HEK293 (cell line): Measurements from ENCODE around the gene ARID1A.

Experiments used
- CTCF ChIA-PET: fragments of 350-600 bp; formaldehyde crosslinking; extraction: SDS; loops from one replicate; lab custom pipeline; 2021; ENCODE audit warnings: antibody characterized with exemption; lab: Yijun Ruan, JAX
- POLR2A ChIA-PET: fragments of 300-600 bp; formaldehyde crosslinking; extraction: SDS; loops from one replicate; lab custom pipeline; 2020; ENCODE audit warnings: antibody characterized with exemption, inconsistent platforms; lab: Yijun Ruan, JAX
- H3K27ac ChIP-seq: fragments of 200-500 bp; sonication (Bioruptor generic); 2 replicates; pipeline ENCODE4 v1.5.1; 2014; ENCODE audit warnings: low read depth, low read length, control low read depth, inconsistent platforms; ENCODE audit errors: extremely low read depth
- H3K36me3 ChIP-seq, 2 experiments: fragments of 200-500 bp in 1 of 2; sonication (Bioruptor generic) in 1 of 2; 1 replicate in 1 of 2; 2 replicates in 1 of 2; pipeline ENCODE4 v1.5.1; 2014 to 2017; ENCODE audit warnings: inconsistent platforms in 2 of 2, low read length in 2 of 2; ENCODE audit not compliant: control insufficient read depth in 2 of 2, insufficient read depth in 1 of 2
- H3K4me1 ChIP-seq: fragments of 200-500 bp; sonication (Bioruptor generic); 2 replicates; pipeline ENCODE4 v1.5.1; 2014; ENCODE audit warnings: mild to moderate bottlenecking, low read length, inconsistent platforms; ENCODE audit not compliant: control insufficient read depth, insufficient read depth
- H3K4me3 ChIP-seq: 2 replicates; pipeline ENCODE4 v1.5.1; 2011; ENCODE audit warnings: low read depth, mild to moderate bottlenecking, control low read depth, low read length, moderate library complexity
- H3K9me3 ChIP-seq: fragments of 200-500 bp; sonication (Bioruptor generic); 2 replicates; pipeline ENCODE4 v1.5.1; 2014; ENCODE audit warnings: low read depth, low read length, inconsistent platforms; ENCODE audit not compliant: control insufficient read depth, insufficient read depth
- GLIS2 ChIP-seq: fragments of 450-650 bp; formaldehyde crosslinking; IDR thresholded peaks from 2 replicates; pipeline ENCODE4 v1.5.1; 2016; ENCODE audit warnings: missing biosample characterization, missing genetic modification characterization
- KLF17 ChIP-seq: fragments of 450-650 bp; formaldehyde crosslinking; IDR thresholded peaks from 2 replicates; pipeline ENCODE4 v1.5.1; 2016; ENCODE audit warnings: missing biosample characterization, missing genetic modification characterization
- KLF8 ChIP-seq: fragments of 450-650 bp; formaldehyde crosslinking; IDR thresholded peaks from 2 replicates; pipeline ENCODE4 v1.5.1; 2016; ENCODE audit warnings: missing biosample characterization, missing genetic modification characterization
- KLF9 ChIP-seq: fragments of 450-650 bp; formaldehyde crosslinking; IDR thresholded peaks from 2 replicates; pipeline ENCODE4 v1.5.1; 2016; ENCODE audit warnings: missing biosample characterization, missing genetic modification characterization, low read depth
- OVOL3 ChIP-seq: fragments of 450-650 bp; formaldehyde crosslinking; IDR thresholded peaks from 2 replicates; pipeline ENCODE4 v1.5.1; 2016; ENCODE audit warnings: missing biosample characterization, missing genetic modification characterization
- PRDM1 ChIP-seq: fragments of 450-650 bp; formaldehyde crosslinking; IDR thresholded peaks from 2 replicates; pipeline ENCODE4; 2016; ENCODE audit warnings: missing biosample characterization, missing genetic modification characterization
- RBAK ChIP-seq: fragments of 450-650 bp; formaldehyde crosslinking; IDR thresholded peaks from 2 replicates; pipeline ENCODE4 v1.5.1; 2016; ENCODE audit warnings: missing biosample characterization, missing genetic modification characterization
- SETDB1 ChIP-seq: IDR thresholded peaks from one replicate; pipeline ENCODE4 v1.6.1; 2017; ENCODE audit warnings: mild to moderate bottlenecking, low read length, moderate library complexity, mixed read lengths; ENCODE audit not compliant: insufficient read length
- SP2 ChIP-seq: fragments of 450-650 bp; formaldehyde crosslinking; IDR thresholded peaks from 2 replicates; pipeline ENCODE4 v1.5.1; 2016; ENCODE audit warnings: missing biosample characterization, missing genetic modification characterization
- ZEB2 ChIP-seq: fragments of 450-650 bp; formaldehyde crosslinking; IDR thresholded peaks from 2 replicates; pipeline ENCODE4 v1.5.1; 2016; ENCODE audit warnings: missing biosample characterization, missing genetic modification characterization
- ZIC2 ChIP-seq: fragments of 450-650 bp; formaldehyde crosslinking; IDR thresholded peaks from 2 replicates; pipeline ENCODE4 v1.5.1; 2016; ENCODE audit warnings: missing biosample characterization, missing genetic modification characterization
- ZNF146 ChIP-seq: fragments of 450-650 bp; formaldehyde crosslinking; IDR thresholded peaks from 2 replicates; pipeline ENCODE4 v1.5.1; 2016; ENCODE audit warnings: missing biosample characterization, missing genetic modification characterization
- ZNF148 ChIP-seq: fragments of 450-650 bp; formaldehyde crosslinking; IDR thresholded peaks from 2 replicates; pipeline ENCODE4 v1.5.0; 2017; ENCODE audit warnings: missing biosample characterization, missing genetic modification characterization, borderline replicate concordance
- ZNF169 ChIP-seq: fragments of 450-650 bp; formaldehyde crosslinking; IDR thresholded peaks from 2 replicates; pipeline ENCODE4 v1.5.1; 2016; ENCODE audit warnings: missing biosample characterization, missing genetic modification characterization
- ZNF2 ChIP-seq: fragments of 450-650 bp; formaldehyde crosslinking; IDR thresholded peaks from 2 replicates; pipeline ENCODE4 v1.5.1; 2016; ENCODE audit warnings: missing biosample characterization, missing genetic modification characterization
- ZNF335 ChIP-seq: fragments of 450-650 bp; formaldehyde crosslinking; conservative IDR thresholded peaks from 2 replicates; pipeline ENCODE4 v1.5.1; 2016; ENCODE audit warnings: missing biosample characterization, missing genetic modification characterization
- ZNF639 ChIP-seq: fragments of 450-650 bp; formaldehyde crosslinking; IDR thresholded peaks from 2 replicates; pipeline ENCODE4 v1.5.1; 2016; ENCODE audit warnings: missing biosample characterization, missing genetic modification characterization
- ZXDB ChIP-seq: fragments of 450-650 bp; formaldehyde crosslinking; IDR thresholded peaks from 2 replicates; pipeline ENCODE4 v1.5.1; 2016; ENCODE audit warnings: missing biosample characterization, missing genetic modification characterization
- TF ChIP-seq, protein P1 (sequence below): fragments of 450-650 bp; formaldehyde crosslinking; IDR thresholded peaks from 2 replicates; pipeline ENCODE4 v1.5.1; 2016; ENCODE audit warnings: missing biosample characterization, missing genetic modification characterization
- TF ChIP-seq, protein P2 (sequence below): fragments of 450-650 bp; formaldehyde crosslinking; IDR thresholded peaks from 2 replicates; pipeline ENCODE4 v1.5.1; 2016; ENCODE audit warnings: missing biosample characterization, missing genetic modification characterization

Gene ARID1A

GRCh38 chr1:26826261-26827105, 130.7 kb downstream of the ARID1A start, which contains the start of gene ZDHHC18 (continued):
- TF ChIP-seq OVOL3 (tag by site-specific recombination) (no peak), ZEB2 (peak; percentile 70), SETDB1 (no peak), ZNF639 (tag by site-specific recombination) (no peak), ZNF148 (tag by site-specific recombination) (no peak), ZNF169 (tag by site-specific recombination) (no peak), ZNF2 (no peak)
- TF ChIP-seq, all 188 proteins: peak for 24

GRCh38 chr1:26827106-26827604, 131.3 kb downstream of the ARID1A start:
- Histone ChIP-seq H3K36me3 (peaks cover 0 to 33% of the 10 kb centered on the region in 2 experiments; a peak in 2 of 3 replicates), H3K27ac (peak overlapping the region; percentile 25; the same call in 1 of the 2 replicates), H3K4me1 (no peaks in the 10 kb centered on the region), H3K4me3 (peak overlapping the region; percentile 66), H3K9me3 (no peaks in the 10 kb centered on the region)
- ChIA-PET POLR2A (no interaction called here), CTCF (no interaction called here)
- 0 out of 2 replicates have a peak, but pooled peaks have one; percentile 38 for TF ChIP-seq KLF9 (tag by site-specific recombination)
- peak; percentile 17; the same call in 1 of the 2 replicates for TF ChIP-seq KLF17 (tag by site-specific recombination)
- TF ChIP-seq KLF8, result 0 out of 2 replicates have a peak, but pooled peaks have one; percentile 2
- TF ChIP-seq SP2 (tag by site-specific recombination), result 0 out of 2 replicates have a peak, but pooled peaks have one; percentile 9
- TF ChIP-seq RBAK, result no peak
- TF ChIP-seq ZNF146, result no peak
- no peak for TF ChIP-seq PRDM1 (tag by site-specific recombination)
- TF ChIP-seq, protein P1, sequence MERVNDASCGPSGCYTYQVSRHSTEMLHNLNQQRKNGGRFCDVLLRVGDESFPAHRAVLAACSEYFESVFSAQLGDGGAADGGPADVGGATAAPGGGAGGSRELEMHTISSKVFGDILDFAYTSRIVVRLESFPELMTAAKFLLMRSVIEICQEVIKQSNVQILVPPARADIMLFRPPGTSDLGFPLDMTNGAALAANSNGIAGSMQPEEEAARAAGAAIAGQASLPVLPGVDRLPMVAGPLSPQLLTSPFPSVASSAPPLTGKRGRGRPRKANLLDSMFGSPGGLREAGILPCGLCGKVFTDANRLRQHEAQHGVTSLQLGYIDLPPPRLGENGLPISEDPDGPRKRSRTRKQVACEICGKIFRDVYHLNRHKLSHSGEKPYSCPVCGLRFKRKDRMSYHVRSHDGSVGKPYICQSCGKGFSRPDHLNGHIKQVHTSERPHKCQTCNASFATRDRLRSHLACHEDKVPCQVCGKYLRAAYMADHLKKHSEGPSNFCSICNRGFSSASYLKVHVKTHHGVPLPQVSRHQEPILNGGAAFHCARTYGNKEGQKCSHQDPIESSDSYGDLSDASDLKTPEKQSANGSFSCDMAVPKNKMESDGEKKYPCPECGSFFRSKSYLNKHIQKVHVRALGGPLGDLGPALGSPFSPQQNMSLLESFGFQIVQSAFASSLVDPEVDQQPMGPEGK (tag by site-specific recombination), result peak; percentile 68
- TF ChIP-seq ZIC2, result peak; percentile 65
- peak; percentile 42; the same call in 1 of the 2 replicates for TF ChIP-seq GLIS2 (tag by site-specific recombination)
- TF ChIP-seq ZNF335 (tag by site-specific recombination), result peak; percentile 27
- TF ChIP-seq ZXDB (tag by site-specific recombination), result no peak
- TF ChIP-seq, protein P2, sequence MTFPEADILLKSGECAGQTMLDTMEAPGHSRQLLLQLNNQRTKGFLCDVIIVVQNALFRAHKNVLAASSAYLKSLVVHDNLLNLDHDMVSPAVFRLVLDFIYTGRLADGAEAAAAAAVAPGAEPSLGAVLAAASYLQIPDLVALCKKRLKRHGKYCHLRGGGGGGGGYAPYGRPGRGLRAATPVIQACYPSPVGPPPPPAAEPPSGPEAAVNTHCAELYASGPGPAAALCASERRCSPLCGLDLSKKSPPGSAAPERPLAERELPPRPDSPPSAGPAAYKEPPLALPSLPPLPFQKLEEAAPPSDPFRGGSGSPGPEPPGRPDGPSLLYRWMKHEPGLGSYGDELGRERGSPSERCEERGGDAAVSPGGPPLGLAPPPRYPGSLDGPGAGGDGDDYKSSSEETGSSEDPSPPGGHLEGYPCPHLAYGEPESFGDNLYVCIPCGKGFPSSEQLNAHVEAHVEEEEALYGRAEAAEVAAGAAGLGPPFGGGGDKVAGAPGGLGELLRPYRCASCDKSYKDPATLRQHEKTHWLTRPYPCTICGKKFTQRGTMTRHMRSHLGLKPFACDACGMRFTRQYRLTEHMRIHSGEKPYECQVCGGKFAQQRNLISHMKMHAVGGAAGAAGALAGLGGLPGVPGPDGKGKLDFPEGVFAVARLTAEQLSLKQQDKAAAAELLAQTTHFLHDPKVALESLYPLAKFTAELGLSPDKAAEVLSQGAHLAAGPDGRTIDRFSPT (tag by site-specific recombination), result peak; percentile 59; the same call in 1 of the 2 replicates
